GM13976 (cell line): ENCODE data around the gene GALNT14.

Experiments
- DNase-seq: peaks from one replicate; pipeline ENCODE4 v3.0.0; 2012; ENCODE audit warnings: low spot score
- in situ Hi-C: fragments of 300-500 bp; cut with MboI; formaldehyde crosslinking; loops from one replicate; pipeline ENCODE4 v1.12.0; 2022; ENCODE audit warnings: low sequenced_read_pairs, mixed read lengths, inconsistent platforms; ENCODE audit not compliant: unreplicated experiment
- TF ChIP-seq, protein P1 (sequence below): IDR thresholded peaks from 2 replicates; pipeline ENCODE4 v1.5.1; 2012; ENCODE audit warnings: borderline replicate concordance, mild to moderate bottlenecking; ENCODE audit not compliant: insufficient read depth; ENCODE audit errors: extremely low read depth, missing control alignments, control extremely low read depth

GALNT14 gene

GRCh38 chr2:30883822-30884221 is 254.4 kb downstream of the GALNT14 start:
- TF ChIP-seq, protein P1, sequence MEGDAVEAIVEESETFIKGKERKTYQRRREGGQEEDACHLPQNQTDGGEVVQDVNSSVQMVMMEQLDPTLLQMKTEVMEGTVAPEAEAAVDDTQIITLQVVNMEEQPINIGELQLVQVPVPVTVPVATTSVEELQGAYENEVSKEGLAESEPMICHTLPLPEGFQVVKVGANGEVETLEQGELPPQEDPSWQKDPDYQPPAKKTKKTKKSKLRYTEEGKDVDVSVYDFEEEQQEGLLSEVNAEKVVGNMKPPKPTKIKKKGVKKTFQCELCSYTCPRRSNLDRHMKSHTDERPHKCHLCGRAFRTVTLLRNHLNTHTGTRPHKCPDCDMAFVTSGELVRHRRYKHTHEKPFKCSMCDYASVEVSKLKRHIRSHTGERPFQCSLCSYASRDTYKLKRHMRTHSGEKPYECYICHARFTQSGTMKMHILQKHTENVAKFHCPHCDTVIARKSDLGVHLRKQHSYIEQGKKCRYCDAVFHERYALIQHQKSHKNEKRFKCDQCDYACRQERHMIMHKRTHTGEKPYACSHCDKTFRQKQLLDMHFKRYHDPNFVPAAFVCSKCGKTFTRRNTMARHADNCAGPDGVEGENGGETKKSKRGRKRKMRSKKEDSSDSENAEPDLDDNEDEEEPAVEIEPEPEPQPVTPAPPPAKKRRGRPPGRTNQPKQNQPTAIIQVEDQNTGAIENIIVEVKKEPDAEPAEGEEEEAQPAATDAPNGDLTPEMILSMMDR = no peak
- in situ Hi-C loops = no loop called here
- DNase-seq = no peak

DNA sequence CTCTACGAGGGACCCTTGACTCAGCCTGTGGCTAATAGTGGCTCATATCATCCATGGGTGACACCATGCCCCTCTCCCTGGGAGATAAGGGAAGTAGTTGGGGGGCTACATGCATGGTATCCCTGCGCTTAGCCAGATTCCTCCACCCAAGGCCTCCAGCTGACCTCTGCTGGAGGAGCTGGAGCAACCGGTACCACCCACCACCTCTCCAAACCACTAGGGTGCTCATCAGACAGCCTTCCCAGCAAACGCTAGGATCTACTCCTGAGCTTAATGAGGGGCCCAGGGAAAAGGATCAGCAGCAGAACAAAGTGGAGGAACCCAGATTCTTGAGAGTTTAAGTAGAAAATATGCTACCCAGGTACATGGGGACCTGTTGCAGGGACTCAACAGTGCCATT is 255.1 kb downstream of the GALNT14 start:
- no peak for DNase-seq
- TF ChIP-seq, protein P1 = no peak
- in situ Hi-C loops = no loop called here

DNA sequence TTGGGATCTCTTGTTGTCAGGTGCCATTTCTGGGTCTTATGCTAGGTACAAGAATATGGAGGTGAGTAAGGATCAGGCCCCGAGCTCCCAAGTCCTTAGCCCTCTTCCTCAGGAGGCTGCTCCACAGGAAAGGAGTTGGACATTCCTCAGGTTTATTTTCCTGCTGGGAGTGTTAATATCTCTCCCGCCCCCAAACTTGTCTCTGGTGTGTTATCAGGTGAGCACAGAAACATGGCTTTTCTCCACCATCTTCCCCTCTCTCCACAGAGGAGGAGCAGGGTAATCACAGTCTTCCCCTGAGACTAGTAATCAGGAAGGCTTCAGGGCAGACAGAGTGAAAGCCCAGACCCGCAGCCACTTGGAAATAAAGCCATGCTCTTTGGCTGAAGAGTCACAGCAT is 257.7 kb downstream of the GALNT14 start:
- no peak for DNase-seq
- TF ChIP-seq, protein P1 = no peak
- in situ Hi-C loops = no loop called here

DNA sequence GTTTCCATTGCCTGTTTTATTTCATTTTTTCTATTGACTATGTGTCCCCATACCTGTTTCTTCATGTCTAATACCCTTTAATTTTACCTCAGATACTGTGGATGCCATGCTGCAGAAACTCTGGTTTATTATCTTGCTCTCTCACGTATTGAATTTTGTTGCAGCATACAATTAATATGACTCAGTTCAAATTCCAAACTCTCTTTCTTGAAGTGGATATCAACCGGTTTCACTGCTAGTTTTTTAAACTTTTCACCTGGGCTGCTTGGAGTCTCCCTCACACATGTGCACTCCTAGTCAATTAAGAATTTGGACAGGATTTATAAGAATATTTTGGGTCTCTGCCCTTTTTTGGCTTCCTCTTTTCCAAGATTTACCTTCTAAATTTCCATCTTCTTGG is 260.4 kb downstream of the GALNT14 start:
- no peak for DNase-seq
- in situ Hi-C loops = no loop called here
- TF ChIP-seq, protein P1 = no peak

- in situ Hi-C loops = loop anchor here (25.0 kb wide), 1 partner anchor 465 kb away; no protein-coding TSS in a partner anchor
- TF ChIP-seq, protein P1 = no peak
- DNase-seq = no peak
Observed at GRCh38 chr2:30872797-30873196, 265.4 kb downstream of the GALNT14 start.

DNA sequence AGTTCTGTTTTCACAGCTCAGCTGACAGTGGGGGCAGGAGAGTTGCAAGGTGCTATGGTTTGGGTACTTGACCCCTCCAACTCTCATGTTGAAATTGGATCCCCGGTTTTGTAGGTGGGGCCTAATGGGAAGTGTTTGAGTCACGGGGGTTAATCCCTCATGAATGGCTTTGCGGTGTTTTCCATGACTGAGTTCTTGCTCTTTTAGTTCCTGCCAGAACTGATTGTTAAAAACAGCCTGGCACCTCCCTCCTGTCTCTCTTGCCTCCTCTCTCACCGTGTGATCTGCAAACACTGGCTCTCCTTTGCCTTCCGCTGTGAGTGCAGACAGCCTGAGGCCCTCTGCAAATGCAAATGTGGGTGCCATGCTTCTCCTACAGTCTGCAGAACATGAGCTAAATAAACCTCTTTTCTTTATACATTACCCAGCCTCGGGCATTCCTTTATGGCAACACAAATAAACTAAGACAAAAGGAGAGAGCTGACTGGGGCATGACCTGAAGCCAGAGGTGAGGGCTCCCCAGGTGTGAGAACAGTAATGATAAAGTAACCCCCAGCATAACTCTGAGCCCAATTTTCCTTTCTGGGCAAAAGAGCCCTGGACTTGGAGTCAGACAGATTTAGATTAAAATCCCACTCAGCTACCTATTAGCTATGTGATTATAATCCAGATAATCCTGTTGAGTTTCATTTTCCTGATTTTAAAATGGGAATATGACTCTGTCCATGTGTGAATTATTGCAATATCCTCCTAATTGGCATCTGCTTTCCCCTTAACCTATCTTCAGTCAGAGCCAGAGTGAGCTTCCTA is 266.1 kb downstream of the GALNT14 start:
- no peak for DNase-seq
- in situ Hi-C loops = loop anchor here (25.0 kb wide), 1 partner anchor 465 kb away; no protein-coding TSS in a partner anchor
- TF ChIP-seq, protein P1 = no peak
